HG03280 (cell line): ENCODE results near the gene GUCA2B.

ENCODE experiments used
- ATAC-seq: cut with Tn5 transposase; IDR thresholded peaks from one replicate; pipeline ENCODE4 v1.9.1; 2021; ENCODE audit warnings: mild to moderate bottlenecking, moderate library complexity; ENCODE audit not compliant: unreplicated experiment

Gene GUCA2B

DNA sequence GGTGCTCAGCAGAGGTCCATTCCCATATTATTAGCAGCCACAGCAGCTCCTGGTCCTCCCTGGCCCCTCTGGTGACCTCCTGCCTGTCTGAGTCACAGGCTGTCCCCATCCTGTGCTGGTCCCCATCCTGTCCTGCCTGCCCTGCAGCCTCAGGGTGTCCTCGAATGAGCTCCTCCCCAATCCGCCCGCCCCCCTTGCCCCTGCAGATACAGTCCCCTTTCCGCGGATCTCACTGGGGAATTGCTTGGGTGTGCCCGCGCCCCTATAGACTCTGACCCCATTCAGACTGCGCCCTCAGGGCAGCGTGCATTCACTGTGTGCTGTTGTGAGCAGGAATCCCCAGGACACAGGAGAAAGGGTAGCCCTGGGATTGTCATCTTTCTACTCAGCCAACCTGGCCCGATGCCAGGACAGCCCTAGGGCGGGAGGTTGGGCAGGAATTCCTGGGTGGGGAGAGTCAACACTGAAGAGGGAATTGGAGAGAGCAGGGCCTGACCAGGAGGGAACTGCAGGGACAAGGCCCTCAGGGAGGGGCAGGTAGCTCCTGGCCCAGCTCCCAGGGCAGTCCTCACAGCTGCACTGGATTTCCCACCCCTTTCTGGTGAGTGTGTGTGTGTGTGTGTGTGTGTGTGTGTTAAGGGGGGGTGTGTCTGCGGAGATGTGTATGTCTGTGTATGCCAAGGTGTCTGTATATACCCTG lies 12.5 kb downstream of the GUCA2B start:
- ATAC-seq, result no peak

DNA sequence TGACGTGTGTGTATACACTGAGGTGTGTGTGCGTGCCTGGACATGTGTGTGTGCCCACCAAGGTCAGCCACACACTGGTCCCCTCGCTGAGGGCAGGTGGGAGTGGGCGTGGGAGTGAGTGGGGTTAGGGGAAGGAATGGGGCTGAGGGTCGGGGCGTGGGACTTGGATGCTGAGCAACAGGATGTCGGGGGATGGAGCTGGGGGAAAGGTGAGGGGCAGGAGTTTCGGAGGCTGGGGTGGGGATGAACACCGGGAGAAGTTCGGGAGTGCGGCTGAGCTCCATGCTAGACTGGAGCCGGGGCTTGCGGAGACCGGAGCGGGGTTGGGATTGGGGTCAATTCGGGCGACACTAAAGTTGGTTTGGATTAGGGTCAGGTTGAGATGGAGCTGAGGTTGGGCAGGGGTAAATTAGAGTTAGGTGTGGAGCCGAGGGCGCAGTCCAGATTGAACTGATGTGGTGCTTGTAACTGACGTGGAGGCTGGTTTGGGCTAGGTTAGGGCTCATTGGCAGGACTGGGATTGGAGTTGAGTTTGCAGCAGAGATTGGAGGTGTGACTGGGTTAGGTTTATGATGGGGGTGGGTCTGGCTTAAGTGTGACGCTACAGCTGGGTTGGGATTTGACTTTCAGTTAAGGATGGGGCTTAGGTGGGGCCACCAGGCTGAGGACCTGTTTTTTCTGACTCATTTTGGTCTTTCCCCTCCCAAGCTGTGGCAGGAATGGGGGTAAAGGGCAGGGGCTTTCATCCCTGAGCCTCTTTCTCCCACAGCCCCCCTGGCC lies 14.6 kb downstream of the GUCA2B start:
- no peak for ATAC-seq

DNA sequence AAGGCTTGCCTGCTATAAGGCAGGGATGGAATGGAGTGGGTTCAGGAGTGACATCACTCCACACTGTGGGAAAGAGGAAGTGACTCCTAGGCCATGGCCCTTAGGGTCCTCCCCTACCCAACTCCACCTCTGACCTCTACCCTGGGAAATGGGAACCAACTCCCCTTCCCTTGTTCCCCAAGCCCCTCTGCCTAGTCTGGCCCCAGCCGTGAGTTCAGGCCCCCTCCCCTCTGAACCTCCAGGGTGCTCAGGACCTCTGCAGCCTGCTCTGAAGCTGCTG lies 15.1 kb downstream of the GUCA2B start:
- ATAC-seq, result no peak

DNA sequence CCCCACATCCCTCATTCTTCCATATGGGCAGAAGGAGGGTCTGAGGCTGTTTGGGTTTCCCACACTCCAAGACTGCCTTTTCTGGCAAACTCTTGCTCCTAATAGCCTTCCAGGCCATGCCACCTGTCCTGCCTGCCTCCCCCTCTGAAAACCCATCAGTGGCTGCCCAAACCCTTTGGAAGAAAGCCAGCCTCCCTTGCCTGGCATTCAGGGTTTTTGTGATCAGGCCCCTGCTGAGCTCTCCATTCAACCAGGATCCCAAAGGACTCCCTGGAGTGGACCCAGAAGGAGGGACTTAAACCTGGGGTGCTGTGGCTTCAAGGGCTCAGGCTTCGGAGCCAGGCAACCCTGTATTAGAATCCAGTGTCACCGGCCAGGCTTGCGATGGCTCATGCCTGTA lies 15.6 kb downstream of the GUCA2B start:
- ATAC-seq, result no peak

DNA sequence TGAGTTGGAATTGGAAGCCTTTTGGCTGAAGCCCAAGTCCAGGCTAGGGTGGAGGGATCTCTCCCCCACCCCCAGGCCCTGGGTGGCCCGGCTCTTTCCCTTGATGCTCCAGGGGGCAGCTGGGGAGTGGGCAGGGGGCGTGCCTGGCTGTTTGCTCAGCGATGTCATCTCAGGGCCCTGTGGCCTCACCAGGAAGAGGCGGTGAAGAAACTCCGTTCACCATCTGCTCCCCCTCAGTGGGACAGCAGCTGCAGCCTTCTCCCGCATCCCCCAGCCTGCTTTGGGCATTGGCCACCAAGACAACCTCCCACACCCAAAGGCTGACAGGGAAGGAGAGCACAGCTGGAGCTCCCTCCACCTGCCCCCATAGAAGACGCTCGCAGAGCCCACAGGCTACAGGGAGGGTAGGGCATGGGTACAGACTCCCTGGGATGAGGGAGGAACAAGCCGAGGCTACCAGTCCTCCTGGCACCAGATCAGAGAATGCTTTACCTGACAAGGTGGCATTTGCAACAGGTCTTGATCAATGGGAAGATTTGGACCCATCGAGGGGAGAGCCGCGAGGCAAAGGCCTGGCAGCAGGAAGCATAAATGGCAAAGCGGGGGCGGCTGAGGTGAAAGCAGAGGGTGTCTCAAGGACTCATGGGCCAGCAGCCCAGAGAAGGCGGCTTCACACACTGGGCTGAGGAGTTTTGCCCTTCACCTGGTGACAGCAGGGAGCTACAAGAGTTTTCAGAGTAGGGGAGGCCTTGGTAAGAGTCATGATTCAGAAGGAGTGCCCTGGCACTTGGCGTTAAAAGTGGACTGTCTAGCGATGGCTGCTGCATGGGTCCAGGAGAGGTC lies 17.8 kb downstream of the GUCA2B start:
- ATAC-seq, result no peak

DNA sequence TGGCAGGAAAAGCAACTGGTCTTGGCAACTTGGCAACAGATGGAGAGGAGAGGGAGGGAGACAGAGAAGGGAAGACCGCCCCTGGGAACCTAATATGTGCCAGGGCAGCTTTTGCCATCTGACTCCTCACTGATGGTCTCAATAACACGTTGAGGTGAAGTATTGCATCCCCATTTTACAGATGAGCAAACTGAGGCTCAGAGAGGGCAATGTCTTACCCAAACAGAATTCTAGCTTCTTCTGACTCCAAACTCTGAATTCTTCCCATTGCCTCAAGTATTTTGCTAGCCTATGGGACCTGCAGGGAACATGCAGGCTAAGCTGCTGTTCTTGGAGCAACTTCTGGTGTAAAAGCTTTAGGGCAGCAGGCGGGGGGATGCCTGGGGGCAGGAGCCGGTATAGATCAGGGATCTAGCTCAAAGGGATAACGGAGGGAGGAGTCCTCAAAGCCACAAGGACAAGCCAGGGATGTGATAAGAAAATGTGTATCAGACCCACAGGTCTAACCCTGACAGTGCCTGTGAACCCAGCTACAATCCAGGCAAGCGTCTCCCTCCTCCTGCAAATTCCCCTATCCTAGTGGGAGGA lies 18.6 kb downstream of the GUCA2B start:
- no peak for ATAC-seq

DNA sequence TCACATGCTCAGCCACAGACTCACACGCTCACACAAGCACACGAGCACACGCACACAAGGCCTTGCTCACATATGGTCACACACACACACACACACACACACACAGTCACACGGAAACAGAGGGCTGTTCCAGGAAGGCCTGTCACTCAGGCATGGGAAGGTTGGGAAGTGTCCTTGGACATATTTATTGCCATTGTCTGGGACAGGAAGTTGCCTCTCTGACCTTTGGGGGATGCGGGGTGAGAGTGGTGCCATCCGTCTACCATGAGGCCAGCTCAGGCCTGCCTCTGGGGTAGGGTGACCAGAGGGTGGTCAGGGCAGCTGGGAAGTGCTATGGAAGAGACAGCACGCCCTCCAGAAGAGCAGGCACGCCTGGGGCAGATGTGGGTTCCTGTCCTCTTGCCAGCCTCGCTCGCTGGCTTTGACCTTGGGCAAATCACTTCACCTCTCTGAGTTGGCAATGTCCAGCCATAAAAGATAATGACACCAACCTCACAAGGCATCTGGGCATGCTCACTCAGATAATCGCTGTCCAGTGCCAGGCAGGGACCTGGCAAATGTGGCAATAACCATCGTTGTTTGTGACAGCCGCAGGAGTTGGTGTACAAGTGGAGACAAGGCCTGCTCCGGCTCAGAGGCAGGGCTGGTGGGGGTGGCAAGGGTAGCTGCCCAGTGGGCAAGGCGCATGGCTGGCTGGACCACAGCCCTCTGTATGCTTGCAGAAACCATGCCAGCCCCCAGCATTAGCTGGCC lies 19.3 kb downstream of the GUCA2B start:
- ATAC-seq, result no peak

DNA sequence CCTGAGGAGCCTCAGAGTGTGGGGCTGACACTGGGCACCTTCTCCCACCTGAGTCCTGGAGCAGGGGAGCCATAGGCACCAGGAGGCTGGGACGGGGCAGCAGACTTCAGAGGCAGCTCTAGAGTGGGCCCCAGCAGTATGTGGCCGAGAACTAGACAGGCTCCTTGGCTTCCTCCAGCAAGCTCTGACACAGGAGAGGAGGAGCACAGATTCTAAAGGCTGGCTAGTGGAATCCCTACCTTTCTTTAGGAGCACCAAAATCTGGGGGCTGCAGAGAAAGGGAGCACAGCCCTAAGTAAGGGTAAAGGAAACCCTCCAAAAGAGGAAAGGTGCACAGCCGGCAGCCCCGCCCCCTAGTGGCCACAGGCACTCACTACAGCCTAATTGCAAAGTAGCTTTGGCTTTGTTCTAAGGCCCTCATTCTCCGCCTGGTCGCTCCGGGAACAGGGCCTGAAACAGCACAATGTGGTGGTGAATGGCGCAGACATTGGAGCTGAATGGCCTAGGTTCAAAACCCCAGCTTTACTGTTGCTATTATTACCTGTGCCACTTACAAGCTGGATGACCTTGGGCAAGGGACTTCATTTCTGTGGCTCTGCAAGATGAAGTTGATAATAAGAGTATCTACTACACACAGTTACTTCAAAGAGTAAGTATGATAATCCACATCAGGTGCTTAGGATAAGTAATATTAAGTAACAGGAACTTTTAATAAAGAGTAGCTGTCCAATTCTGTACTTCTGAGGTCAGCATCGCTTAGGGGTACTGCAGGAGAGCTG lies 20.1 kb downstream of the GUCA2B start:
- no peak for ATAC-seq

DNA sequence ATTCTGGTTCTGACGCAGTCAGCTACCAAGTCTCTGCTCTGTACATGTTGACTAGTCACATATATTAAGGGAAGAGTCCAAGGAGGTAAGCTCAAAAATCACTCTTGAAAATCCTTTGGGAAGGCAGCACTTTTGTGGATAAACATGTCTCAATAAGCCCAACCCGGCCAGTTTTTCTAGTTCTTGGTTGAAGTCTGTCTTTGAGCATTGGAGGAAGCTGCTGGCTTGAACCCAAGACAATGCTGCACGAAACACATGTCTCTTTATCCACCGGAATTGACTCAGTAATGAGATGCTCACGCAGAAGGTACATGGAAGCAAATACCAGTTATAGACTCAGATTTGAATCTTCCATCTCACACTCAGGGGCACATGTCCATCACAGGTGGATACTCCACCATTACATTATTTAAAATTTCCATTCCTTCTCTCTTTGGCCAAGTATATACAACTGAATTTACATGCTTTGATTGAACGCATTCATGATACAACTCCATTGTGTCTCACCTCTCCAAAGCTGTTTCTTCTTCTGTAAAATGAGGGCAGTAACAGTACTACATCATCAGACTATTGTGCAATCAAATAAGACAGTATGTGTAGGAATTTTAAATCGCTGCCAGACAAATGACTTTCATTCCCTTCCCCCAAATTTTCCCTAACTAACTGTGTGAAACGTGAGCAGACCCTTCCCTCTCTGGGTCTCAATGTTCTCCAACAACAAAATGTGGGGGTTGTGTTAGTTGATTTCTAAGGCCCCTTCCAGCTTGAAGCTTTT lies 20.9 kb downstream of the GUCA2B start:
- ATAC-seq, result no peak

DNA sequence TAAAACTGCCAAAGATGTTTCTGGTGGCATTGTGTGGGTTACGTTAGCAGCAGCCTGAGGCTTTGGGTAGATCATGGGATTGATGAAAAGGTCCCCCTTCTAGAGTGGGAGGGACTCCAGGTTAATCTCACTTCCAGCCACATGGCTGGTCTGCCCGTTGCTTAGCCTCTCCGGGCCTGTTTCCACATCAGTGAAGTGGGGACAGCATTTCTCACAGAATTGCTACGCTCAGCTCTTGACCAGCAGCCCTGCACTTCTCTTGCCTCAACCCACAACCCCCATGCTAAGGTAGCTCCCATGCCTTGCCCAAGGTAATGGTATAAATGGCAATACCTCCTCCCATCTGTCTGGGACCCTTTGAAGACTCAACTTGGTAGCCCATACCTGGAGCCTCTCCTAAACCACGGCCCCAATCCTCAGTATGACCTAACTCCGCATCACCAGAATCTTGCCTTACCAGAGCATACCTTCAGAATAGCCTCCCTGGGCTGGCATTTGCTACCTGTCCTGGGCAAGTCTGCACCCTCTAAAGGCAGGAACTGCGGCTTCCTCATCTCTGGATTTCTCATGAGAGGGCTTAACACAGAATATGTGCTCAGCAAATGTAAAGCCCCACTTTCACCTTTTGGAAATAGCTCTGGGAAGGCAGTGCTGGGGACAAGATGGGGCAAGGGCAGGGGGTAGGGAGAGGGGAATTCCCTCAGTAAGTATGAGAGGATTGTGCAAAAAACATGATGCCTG lies 22.3 kb downstream of the GUCA2B start:
- ATAC-seq, result no peak

DNA sequence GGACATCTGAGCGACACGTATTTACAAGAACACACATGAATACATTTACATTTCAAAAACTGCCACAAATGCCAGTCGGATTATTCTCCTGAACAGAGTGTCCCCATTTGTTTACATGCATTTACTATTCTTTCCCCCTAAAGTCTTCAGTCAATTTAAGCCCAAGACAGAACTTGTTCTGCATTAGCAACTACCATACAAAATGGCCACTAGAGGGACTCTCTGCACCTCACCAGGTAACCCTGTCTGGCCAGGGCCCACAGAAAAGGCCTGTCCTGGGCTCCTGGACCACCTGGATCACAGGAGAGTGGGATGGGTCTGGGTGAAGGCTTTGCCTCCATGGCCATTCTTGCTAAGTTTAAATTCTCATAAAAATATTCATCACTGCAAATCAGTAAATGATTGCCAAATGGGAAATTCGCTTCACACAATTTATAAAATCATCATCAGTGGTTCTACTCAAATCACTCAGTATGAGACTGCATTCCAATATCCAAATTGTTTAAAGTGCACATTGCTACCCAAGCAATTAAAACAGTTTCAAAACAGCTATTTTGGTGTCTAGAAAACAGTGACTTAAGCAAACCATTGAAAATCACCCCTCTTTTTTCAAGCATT lies 23.8 kb downstream of the GUCA2B start:
- ATAC-seq, result no peak

DNA sequence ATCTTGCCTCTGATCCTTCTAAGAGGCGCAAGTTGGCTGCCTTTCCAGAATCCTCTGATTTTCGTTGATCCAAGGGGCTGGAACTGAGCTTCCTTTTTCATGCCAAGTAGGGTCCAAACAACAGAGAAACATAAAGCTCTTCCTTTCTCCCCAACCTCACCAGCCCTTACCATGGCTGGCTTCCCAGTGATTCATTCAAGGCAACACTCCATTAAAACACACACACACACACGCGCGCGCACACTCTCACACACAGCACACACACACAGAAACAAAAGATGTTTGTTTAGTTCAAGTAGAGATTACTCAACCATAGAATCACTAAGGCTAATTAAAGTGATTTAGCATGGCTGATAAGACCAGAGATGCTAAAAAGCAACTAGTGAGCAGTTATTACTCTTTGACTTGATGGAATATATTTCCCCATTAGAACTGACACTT lies 24.4 kb downstream of the GUCA2B start:
- no peak for ATAC-seq

DNA sequence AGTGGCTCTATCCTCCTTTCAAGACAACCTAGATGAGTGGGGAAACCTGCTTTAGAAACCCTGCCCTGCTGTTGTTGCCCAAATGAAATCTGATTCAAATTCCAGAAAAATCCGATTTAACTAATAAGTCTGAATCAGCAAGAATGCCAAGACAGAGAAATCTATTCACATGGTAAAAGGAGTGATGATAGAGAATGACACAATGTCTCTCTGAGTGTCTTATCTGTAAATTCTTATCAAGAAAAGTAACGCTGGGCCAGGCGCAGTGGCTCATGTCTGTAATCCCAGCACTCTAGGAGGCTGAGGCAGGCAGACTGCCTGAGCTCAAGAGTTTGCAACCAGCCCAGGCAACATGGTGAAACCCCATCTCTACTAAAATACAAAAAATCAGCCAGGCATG lies 25.0 kb downstream of the GUCA2B start:
- ATAC-seq, result no peak

DNA sequence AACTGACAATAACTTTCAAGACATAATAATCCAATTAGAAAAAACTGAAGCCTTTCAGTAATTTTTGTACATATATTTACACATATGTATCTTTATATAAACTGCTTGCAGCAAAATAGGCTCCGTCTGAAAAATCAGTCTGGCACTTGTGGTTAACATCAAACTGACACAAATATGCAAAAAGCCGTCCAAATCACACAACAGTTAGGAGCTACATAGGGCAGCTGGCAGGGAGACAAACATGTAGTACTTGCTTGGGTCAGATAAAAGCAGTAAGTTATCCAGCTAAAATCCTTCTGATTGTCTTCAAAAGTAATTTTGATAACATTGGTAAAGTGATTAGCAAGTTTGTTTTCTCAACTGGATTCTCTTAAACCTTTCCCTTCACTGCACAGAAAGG lies 26.1 kb downstream of the GUCA2B start:
- ATAC-seq, result no peak

DNA sequence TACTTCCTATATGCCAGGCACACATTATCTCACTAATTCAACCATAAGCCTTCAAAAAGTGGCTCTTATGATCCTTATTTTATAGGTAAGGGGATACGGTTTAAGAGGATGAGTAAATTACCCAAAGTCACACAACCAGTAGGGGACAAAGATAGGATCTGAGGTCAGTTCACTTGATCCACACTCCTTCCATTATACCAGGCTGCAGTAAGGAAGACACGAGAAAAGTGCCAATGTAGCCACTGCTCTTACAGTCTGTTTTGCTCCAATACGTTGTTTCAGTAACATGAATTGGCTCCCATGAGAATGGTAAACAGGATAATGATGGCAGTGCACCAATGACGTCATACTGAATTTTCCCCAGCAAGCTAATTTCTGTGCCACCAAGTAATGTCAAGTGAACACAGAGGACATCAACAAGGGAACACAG lies 26.7 kb downstream of the GUCA2B start:
- ATAC-seq, result no peak

DNA sequence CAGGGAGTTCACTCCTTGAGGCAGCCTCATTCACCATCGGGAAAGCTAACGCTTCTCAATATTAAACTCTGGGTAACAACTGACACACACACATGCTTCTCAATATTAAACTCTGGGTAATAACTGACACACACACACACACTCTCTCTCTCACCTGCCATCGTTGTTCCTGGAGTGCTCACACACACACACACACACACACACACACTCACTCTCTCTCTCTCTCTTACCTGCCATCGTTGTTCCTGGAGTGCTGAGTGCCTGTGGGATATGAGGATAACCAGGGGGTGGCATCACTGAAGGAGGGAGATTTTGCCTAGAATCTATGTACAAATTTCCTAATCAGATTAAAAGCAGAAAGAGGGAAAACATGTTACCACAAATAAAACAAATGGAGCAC lies 28.5 kb downstream of the GUCA2B start:
- no peak for ATAC-seq

DNA sequence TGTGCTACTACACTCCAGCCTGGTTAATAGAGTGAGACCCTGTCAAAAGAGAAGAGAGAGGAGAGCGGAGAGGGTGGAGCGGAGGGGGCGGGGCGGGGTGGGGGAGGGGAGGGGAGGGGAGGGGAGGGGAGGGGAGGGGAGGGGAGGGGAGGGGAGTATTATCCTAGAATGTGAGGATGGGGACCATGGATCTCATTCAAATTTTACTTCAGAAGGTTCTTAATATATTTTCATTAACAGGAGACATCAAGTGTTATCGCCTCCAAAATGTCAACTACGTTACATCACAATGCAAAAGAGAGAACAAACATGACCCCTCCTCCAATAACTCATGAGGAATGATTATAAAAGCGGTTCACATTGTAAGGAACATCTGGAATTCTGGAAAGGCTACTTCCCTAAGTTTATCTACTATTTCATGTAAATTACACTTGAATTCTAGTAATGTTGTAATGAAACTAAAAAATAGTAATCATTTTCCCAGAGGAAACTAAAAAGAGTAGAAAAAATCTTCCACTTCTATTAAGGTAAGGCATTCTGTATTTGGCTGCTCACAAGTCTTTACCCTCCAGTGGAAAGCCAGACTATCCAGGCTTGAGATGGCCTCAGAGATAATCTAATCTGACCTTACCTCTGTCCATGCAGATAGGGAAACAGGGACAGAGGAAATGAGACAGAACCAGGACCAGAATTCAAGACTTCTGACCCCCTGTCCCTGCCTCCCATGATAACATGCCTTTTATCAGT lies 30.2 kb downstream of the GUCA2B start:
- ATAC-seq, result no peak

DNA sequence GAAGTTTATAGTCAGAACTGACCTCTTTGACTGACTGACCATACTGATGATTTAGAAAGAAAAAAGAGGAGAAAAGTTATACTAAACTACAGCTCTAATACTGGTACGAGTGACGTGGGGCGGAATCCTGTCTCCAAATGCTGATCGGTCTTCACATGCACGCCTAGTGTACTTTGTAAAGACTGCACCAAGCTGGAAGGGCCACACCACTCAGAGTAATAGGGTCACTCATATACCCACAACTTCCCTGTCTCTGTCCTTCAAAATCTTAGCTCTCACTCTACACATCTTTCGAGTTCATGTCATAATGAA lies 30.7 kb downstream of the GUCA2B start:
- no peak for ATAC-seq
